A673 (cell line): ENCODE results near the gene HS6ST3.

Source experiments
- EZH2 ChIP-seq: fragments of 200-600 bp; sonication (generic); IDR thresholded peaks from 2 replicates; pipeline ENCODE4 v1.6.1; 2017; ENCODE audit warnings: borderline replicate concordance, low read depth, mild to moderate bottlenecking, mixed read lengths, antibody characterized with exemption, low read length; ENCODE audit not compliant: poor library complexity, severe bottlenecking
- TF ChIP-seq, protein P1 (sequence below): fragments of 300-800, 200-600 bp; sonication (generic); conservative IDR thresholded peaks from 2 replicates; pipeline ENCODE4 v1.5.1; 2017; ENCODE audit warnings: low read depth, mild to moderate bottlenecking, antibody characterized with exemption, low read length, moderate library complexity, mixed read lengths

DNA sequence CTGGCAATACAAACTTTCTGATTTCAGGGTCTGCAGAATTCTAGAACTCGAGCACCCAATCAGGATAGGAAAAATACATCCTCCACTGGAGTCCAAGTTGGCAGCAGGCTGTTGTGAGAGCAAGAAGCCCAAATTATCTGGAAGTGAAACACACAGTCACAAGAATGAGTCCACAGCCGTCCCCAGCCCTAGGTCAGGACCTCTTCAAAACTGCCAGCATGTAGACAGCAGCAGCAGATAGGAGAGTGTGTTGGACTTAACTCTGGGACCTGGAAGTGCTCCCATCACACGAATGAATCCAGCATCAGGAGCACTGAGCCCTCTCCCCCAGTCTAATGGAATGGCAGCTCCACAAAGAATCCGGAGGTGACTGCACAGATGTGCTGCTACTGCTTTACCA, 483.7 kb downstream of the HS6ST3 start:
- TF ChIP-seq, protein P1, sequence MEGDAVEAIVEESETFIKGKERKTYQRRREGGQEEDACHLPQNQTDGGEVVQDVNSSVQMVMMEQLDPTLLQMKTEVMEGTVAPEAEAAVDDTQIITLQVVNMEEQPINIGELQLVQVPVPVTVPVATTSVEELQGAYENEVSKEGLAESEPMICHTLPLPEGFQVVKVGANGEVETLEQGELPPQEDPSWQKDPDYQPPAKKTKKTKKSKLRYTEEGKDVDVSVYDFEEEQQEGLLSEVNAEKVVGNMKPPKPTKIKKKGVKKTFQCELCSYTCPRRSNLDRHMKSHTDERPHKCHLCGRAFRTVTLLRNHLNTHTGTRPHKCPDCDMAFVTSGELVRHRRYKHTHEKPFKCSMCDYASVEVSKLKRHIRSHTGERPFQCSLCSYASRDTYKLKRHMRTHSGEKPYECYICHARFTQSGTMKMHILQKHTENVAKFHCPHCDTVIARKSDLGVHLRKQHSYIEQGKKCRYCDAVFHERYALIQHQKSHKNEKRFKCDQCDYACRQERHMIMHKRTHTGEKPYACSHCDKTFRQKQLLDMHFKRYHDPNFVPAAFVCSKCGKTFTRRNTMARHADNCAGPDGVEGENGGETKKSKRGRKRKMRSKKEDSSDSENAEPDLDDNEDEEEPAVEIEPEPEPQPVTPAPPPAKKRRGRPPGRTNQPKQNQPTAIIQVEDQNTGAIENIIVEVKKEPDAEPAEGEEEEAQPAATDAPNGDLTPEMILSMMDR = no peak
- no peak for TF ChIP-seq EZH2
